ENCODE results near the gene BRIP1.
"Not testable (repeated sequence)": the region's sequence is repeated elsewhere in the genome, so short reads cannot be mapped to it uniquely, and the experiment has no call there.

Gene BRIP1

GRCh38 chr17:61726977-61727376, 136.4 kb downstream of the BRIP1 start:
- TF ChIP-seq, protein P1, sequence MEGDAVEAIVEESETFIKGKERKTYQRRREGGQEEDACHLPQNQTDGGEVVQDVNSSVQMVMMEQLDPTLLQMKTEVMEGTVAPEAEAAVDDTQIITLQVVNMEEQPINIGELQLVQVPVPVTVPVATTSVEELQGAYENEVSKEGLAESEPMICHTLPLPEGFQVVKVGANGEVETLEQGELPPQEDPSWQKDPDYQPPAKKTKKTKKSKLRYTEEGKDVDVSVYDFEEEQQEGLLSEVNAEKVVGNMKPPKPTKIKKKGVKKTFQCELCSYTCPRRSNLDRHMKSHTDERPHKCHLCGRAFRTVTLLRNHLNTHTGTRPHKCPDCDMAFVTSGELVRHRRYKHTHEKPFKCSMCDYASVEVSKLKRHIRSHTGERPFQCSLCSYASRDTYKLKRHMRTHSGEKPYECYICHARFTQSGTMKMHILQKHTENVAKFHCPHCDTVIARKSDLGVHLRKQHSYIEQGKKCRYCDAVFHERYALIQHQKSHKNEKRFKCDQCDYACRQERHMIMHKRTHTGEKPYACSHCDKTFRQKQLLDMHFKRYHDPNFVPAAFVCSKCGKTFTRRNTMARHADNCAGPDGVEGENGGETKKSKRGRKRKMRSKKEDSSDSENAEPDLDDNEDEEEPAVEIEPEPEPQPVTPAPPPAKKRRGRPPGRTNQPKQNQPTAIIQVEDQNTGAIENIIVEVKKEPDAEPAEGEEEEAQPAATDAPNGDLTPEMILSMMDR (conservative IDR thresholded peaks at IDR 0.05; ENCODE audit: low read length): no peak
- H3K4me3 ChIP-seq (ENCODE audit: low read length): no peak overlapping the region
- no peak for DNase-seq (ENCODE audit: low read depth)

DNA sequence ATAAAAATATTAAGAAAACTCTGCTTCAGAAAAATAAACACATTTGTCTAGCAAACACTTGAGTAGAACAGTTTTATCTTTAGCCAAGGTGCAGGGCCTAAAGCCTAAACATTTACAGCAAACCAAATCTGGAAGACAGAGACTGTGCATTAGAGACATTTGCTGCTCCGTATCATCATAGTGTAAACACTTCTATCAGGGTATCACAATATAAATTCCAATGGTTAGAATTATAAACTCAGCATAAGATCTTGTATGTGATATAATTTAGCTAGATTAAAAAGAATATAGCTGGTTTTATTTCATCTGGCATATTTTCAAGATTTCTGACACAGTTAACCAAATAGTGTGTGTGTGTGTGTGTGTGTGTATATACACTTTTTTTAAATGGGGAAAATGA, 138.6 kb downstream of the BRIP1 start:
- H3K4me3 ChIP-seq (ENCODE audit: low read length): no peak overlapping the region
- no peak for DNase-seq (ENCODE audit: low read depth)
- TF ChIP-seq, protein P1 (conservative IDR thresholded peaks at IDR 0.05; ENCODE audit: low read length): no peak

- no peak for DNase-seq (ENCODE audit: low read depth)
- TF ChIP-seq, protein P1 (conservative IDR thresholded peaks at IDR 0.05; ENCODE audit: low read length): no peak
- H3K4me3 ChIP-seq (ENCODE audit: low read length): no peak overlapping the region
Measured at GRCh38 chr17:61723914-61724313, 139.4 kb downstream of the BRIP1 start.

DNA sequence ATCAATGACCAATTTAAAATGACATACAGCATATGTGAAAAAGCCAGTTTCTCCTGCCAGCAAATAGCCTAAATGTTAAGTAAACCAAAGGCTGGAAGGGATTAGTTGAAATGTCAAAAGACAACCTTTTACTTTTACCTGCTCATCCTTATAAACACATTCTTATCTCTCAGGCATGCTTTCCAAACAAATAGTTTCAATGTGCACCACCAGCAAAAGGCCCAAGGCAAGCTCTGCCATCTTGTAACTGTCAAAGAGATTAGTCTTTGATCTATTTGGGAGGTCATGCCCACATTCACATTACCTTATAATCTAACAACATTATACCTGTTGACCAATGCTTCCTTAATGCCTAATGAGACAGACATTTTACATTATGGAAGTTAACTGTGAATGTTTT, 140.1 kb downstream of the BRIP1 start:
- TF ChIP-seq, protein P1 (conservative IDR thresholded peaks at IDR 0.05; ENCODE audit: low read length): no peak
- no peak overlapping the region for H3K4me3 ChIP-seq (ENCODE audit: low read length)
- DNase-seq (ENCODE audit: low read depth): no peak

GRCh38 chr17:61722398-61722797, 140.9 kb downstream of the BRIP1 start:
- TF ChIP-seq, protein P1 (conservative IDR thresholded peaks at IDR 0.05; ENCODE audit: low read length): no peak
- H3K4me3 ChIP-seq (ENCODE audit: low read length): no peak overlapping the region
- DNase-seq (ENCODE audit: low read depth): no peak

DNA sequence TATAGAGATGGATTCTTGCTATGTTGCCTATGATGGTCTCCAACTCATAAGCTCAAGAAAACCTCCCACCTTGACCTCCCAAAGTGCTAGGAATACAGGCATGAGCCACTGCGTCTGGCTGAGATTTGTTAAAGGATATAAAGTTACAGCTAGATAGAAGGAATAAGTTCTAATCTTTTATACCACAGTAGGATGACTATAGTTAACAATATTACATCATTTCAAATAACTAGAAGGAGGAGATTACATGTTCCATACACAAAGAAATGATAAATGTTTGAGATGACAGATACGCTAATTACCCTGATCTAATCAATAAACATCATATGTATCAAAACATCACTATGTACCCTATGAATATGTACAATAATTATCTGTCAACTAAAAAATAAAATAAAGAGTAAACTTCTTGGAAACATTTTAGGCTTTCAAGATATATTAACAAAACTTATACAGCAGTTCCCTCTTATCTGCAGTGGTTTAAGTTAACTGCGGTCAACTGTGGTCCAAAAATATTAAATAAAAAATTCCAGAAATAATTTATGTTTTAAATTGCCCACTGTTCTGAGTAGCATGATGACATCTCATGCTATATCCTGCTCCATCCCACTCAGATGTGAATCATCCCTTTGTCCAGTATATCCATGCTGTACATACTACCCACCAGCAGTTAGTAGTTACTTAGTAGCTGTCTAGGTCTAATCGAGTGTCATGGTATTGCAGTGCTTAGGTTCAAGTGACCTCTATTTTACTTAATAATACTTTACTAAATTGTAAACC, 143.1 kb downstream of the BRIP1 start:
- DNase-seq (ENCODE audit: low read depth): no peak
- TF ChIP-seq, protein P1 (conservative IDR thresholded peaks at IDR 0.05; ENCODE audit: low read length): no peak
- no peak overlapping the region for H3K4me3 ChIP-seq (ENCODE audit: low read length)

GRCh38 chr17:61719220-61719619, 144.1 kb downstream of the BRIP1 start:
- H3K4me3 ChIP-seq (ENCODE audit: low read length); DNase-seq (ENCODE audit: low read depth): not testable (repeated sequence)
